ENCODE results near the gene WDR74. TPM values are rescaled to one million over a fixed set of nuclear protein-coding genes. Genes with fewer than 3 reads are reported as not detected.

The WDR74 gene
- polyA plus RNA-seq, 2 of the 4 experiments (the other 2 are of a cell fraction), result 52.9 to 90.6 TPM

- ATAC-seq, result peak; percentile 1 to 3; a peak in 4 of 6 replicates
- 33% methylated on average over 11 of the region's 11 CpGs for WGBS (ENCODE audit: missing lambda C conversion rate)
- CTCF ChIA-PET, result interaction anchor here (1.1 to 7.6 kb wide), 2 partner anchors 9 to 62 kb away, joined by 3 to 69 read pairs; no protein-coding TSS in a partner anchor
These were observed 47.2 kb downstream of the WDR74 start for GRCh38 chr11:62792202-62792575.

DNA sequence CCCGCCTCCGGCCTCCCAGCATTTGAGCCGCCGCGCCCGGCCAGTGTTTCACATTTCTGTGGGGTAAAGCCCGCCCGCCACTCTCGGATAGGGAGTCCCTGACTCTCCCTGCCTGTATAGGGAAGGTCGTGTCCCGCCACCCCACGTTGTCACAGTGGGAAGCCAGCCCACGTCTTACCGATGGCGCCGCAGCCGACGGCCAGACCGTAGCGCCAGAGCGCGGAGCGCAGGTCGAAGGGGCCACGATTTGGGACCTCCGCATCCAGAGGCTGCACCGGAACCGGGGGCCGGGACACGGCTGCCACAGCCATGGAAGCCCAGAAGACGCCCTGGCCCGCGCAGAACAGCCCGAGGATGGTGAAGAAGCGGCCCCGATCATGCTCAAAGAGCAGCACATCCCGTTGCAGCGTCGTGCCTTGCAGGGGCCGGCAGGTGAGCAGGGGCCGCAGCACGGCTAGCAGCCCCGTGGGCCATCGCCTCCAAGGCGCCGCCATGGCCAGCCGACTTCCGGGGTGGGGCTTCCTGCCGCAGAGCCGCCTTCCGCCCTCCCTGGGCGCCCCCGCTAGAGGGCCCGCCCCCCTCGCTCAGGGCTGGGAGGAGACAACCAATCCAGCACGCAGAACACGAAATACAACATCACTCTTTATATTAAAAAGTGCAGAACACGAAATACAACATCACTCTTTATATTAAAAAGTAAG is 47.7 kb downstream of the WDR74 start, which contains the start of gene TMEM223:
Gene TMEM223, minus strand, starts transcription at position 506 of the 701 bp plus-strand sequence. Its CDS starts 12 bp downstream, at position 494.
- no peaks in the 10 kb centered on the region for H3K9me3 ChIP-seq
- H3K27ac ChIP-seq, result peak within 1 kb of the TSS; percentile 89
- CTCF ChIA-PET, result interaction anchor here (1.1 to 8.3 kb wide), 5 partner anchors 10 to 111 kb away, joined by 3 to 211 read pairs (median 5); partner anchors contain the start of gene TAF6L
- POLR2A ChIA-PET, result interaction anchor here (0.7 to 3.7 kb wide), 5 partner anchors 10 to 200 kb away, joined by 3 to 20 read pairs (median 3); partner anchors contain the start of genes NXF1, TUT1 and ZBTB3
- H3K4me3 ChIP-seq, result peak within 1 kb of the TSS; percentile 83
- peak within 1 kb of the TSS; percentile 87 for H3K4me2 ChIP-seq
- 2% methylated on average over 46 of the region's 58 CpGs for WGBS (ENCODE audit: missing lambda C conversion rate)
- H3K4me1 ChIP-seq, result peaks cover 31% of the 10 kb centered on the region
- DNase-seq (ENCODE audit: low read depth in 1 of 2, low spot score in 1 of 2), result peak; percentile 71 to 79
- ATAC-seq, result peak; percentile 79 to 89
- FAIRE-seq, result no peak
- TF ChIP-seq EHF (CRISPR knock-in tag; IDR thresholded peaks at IDR 0.05) (peak; percentile 4; the same call in 1 of the 2 replicates), NPAS2 (CRISPR knock-in tag; IDR thresholded peaks at IDR 0.05; ENCODE audit: borderline replicate concordance) (no peak), ZSCAN20 (CRISPR knock-in tag; IDR thresholded peaks at IDR 0.05) (no peak), MAFK (IDR thresholded peaks at IDR 0.05; ENCODE audit: partially characterized antibody) (no peak), E2F6 (IDR thresholded peaks at IDR 0.05; ENCODE audit: borderline replicate concordance, low read depth) (peak; percentile 48; the same call in 1 of the 2 replicates), CBX2 (IDR thresholded peaks at IDR 0.05; ENCODE audit: borderline replicate concordance, low read depth) (no peak), RCOR1 (IDR thresholded peaks at IDR 0.05; ENCODE audit: low read depth, low read length) (no peak), SMC3 (IDR thresholded peaks at IDR 0.05) (no peak), MYC (IDR thresholded peaks at IDR 0.05; ENCODE audit: borderline replicate concordance, low read length) (no peak), JUNB (IDR thresholded peaks at IDR 0.05) (no peak), POLR2AphosphoS2 (conservative IDR thresholded peaks at IDR 0.05; ENCODE audit: low read length) (0 out of 2 replicates have a peak, but pooled peaks have one; percentile 92), CTCF (IDR thresholded peaks at IDR 0.05) (no peak), HOXB13 (CRISPR knock-in tag; IDR thresholded peaks at IDR 0.05; ENCODE audit: low read depth) (no peak), SREBF2 (IDR thresholded peaks at IDR 0.05) (no peak), ZC3H11A (IDR thresholded peaks at IDR 0.05) (no peak), TFCP2L1 (CRISPR knock-in tag; IDR thresholded peaks at IDR 0.05) (peak; percentile 72), BCL3 (IDR thresholded peaks at IDR 0.05) (peak; percentile 90), KDM5A (IDR thresholded peaks at IDR 0.05) (peak; percentile 80), CBX8 (IDR thresholded peaks at IDR 0.05) (no peak), POLR2A (IDR thresholded peaks at IDR 0.05; ENCODE audit: low read length) (peak; percentile 97), JUN (IDR thresholded peaks at IDR 0.05) (peak; percentile 87 to 93), FOSL2 (IDR thresholded peaks at IDR 0.05) (no peak), FOSL2 (CRISPR knock-in tag; IDR thresholded peaks at IDR 0.05) (no peak), CHD2 (IDR thresholded peaks at IDR 0.05; ENCODE audit: low read length, partially characterized antibody) (no peak)
- TF ChIP-seq, protein P1, sequence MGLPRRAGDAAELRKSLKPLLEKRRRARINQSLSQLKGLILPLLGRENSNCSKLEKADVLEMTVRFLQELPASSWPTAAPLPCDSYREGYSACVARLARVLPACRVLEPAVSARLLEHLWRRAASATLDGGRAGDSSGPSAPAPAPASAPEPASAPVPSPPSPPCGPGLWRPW (IDR thresholded peaks at IDR 0.05), result no peak
- TF ChIP-seq, protein P2, sequence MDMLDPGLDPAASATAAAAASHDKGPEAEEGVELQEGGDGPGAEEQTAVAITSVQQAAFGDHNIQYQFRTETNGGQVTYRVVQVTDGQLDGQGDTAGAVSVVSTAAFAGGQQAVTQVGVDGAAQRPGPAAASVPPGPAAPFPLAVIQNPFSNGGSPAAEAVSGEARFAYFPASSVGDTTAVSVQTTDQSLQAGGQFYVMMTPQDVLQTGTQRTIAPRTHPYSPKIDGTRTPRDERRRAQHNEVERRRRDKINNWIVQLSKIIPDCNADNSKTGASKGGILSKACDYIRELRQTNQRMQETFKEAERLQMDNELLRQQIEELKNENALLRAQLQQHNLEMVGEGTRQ (IDR thresholded peaks at IDR 0.05), result no peak
- TF ChIP-seq, protein P3, sequence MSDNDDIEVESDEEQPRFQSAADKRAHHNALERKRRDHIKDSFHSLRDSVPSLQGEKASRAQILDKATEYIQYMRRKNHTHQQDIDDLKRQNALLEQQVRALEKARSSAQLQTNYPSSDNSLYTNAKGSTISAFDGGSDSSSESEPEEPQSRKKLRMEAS (IDR thresholded peaks at IDR 0.05), result peak; percentile 73
- TF ChIP-seq, protein P4, sequence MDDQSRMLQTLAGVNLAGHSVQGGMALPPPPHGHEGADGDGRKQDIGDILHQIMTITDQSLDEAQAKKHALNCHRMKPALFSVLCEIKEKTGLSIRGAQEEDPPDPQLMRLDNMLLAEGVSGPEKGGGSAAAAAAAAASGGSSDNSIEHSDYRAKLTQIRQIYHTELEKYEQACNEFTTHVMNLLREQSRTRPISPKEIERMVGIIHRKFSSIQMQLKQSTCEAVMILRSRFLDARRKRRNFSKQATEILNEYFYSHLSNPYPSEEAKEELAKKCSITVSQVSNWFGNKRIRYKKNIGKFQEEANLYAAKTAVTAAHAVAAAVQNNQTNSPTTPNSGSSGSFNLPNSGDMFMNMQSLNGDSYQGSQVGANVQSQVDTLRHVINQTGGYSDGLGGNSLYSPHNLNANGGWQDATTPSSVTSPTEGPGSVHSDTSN (IDR thresholded peaks at IDR 0.05), result no peak; the same call in 1 of the 2 replicates

More at GRCh38 chr11:62792202-62792575, 47.2 kb downstream of the WDR74 start:
- DNase-seq (ENCODE audit: low read depth in 1 of 2, low spot score in 1 of 2) (no peak), FAIRE-seq (no peak)
- POLR2A ChIA-PET, result interaction anchor here (0.9 to 3.7 kb wide), 2 partner anchors 16 to 49 kb away, joined by 6 to 20 read pairs; no protein-coding TSS in a partner anchor
- Histone ChIP-seq H3K4me3 (peak overlapping the region; percentile 83), H3K4me2 (peak overlapping the region; percentile 87), H3K4me1 (peaks cover 31% of the 10 kb centered on the region), H3K9me3 (no peaks in the 10 kb centered on the region), H3K27ac (peak overlapping the region; percentile 89; a peak in 5 of 6 replicates)
- TF ChIP-seq MAZ (IDR thresholded peaks at IDR 0.05; ENCODE audit: borderline replicate concordance, low read depth, low read length) (no peak), RNF2 (IDR thresholded peaks at IDR 0.05; ENCODE audit: borderline replicate concordance, low read depth) (no peak), KDM5A (IDR thresholded peaks at IDR 0.05) (no peak), POLR2A (IDR thresholded peaks at IDR 0.05; ENCODE audit: low read length) (no peak), EHMT2 (IDR thresholded peaks at IDR 0.05; ENCODE audit: low read depth) (no peak), FOXS1 (CRISPR knock-in tag; IDR thresholded peaks at IDR 0.05) (no peak)
